Activated T-cell treated with anti-CD3 and anti-CD28 coated beads, Interleukin-2, amount 50 U/mL, for 24 hours (primary cell): ENCODE results near the gene ZNF467.
A peak's percentile ranks its signal among the peaks of the same experiment; 100 is the strongest.

Source experiments
- DNase-seq: peaks from one replicate; pipeline ENCODE4 v3.0.0-alpha.2; 2020
- H3K27ac Mint-ChIP-seq: 2 replicates; pipeline ENCODE4 v1.8.0; 2020; ENCODE audit warnings: mild to moderate bottlenecking, mixed read lengths
- H3K27me3 Mint-ChIP-seq: 2 replicates; pipeline ENCODE4 v1.8.0; 2020; ENCODE audit warnings: mixed read lengths
- H3K36me3 Mint-ChIP-seq: 2 replicates; pipeline ENCODE4 v1.8.0; 2020; ENCODE audit warnings: low read depth, mixed read lengths
- H3K4me1 Mint-ChIP-seq: 2 replicates; pipeline ENCODE4 v1.8.0; 2020; ENCODE audit warnings: low read depth, mixed read lengths
- H3K4me3 Mint-ChIP-seq: 2 replicates; pipeline ENCODE4 v1.8.0; 2020; ENCODE audit warnings: mild to moderate bottlenecking, moderate library complexity, mixed read lengths
- H3K9me3 Mint-ChIP-seq: 2 replicates; pipeline ENCODE4 v1.8.0; 2020; ENCODE audit warnings: mixed read lengths

The ZNF467 gene

GRCh38 chr7:149799397-149800168 lies 26.2 kb upstream of the ZNF467 start:
- Mint-ChIP-seq H3K36me3 (no peaks in the 10 kb centered on the region), H3K27me3 (no peaks in the 10 kb centered on the region), H3K27ac (no peak overlapping the region), H3K9me3 (no peaks in the 10 kb centered on the region), H3K4me1 (no peaks in the 10 kb centered on the region), H3K4me3 (no peak overlapping the region)
- peak; percentile 62 for DNase-seq

DNA sequence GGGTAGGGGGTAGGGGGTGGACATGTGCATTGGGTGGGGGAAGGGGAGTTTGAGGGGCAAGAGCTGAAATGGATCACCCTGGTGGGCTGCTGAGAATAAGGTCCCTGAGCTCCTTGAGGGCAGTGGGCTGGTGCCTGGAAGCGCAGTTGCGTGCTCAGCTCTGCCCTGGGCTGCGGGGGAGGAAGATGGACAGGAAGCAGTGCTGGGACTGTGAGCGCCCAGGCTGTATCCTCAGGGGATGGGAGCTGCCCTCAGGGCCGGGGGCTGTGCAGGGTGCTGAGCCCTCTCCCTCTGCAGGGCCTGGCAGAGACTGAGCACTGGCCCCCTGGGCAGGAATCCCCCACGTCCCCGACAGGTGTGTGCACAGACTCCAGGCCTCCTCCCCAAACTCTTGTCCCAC lies 24.4 kb upstream of the ZNF467 start:
- DNase-seq: no peak
- Mint-ChIP-seq H3K36me3 (no peaks in the 10 kb centered on the region), H3K9me3 (no peaks in the 10 kb centered on the region), H3K27me3 (peaks cover 11% of the 10 kb centered on the region), H3K4me3 (no peak overlapping the region), H3K4me1 (no peaks in the 10 kb centered on the region), H3K27ac (no peak overlapping the region)

DNA sequence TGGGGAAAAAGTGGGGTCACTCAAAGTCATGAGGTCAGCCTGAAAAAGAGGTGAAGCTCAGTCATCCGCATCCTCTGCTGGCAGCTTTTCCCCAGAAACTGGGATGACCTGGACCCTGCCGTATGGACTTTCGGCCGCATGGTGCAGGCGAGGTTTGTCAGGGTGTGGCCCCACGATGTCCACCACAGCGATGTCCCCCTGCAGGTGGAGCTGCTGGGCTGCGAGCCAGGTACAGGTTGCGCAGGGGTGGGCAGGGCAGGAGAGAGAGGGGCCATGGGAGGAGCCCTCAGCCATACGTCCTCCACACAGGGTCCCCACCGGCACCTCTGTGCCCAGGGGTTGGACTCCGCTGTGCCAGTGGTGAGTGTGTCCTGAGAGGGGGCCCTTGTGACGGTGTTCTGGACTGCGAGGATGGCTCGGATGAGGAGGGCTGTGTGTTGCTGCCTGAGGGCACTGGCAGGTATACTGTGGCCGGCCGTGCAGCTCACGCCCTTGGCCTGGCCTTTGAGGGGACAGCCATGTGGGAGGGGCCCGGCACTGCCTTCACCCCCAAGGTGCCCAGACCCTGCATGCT lies 23.0 kb upstream of the ZNF467 start:
- DNase-seq: no peak
- Mint-ChIP-seq H3K4me3 (no peak overlapping the region), H3K4me1 (no peaks in the 10 kb centered on the region), H3K36me3 (no peaks in the 10 kb centered on the region), H3K9me3 (no peaks in the 10 kb centered on the region), H3K27ac (no peak overlapping the region), H3K27me3 (peaks cover 19% of the 10 kb centered on the region)

GRCh38 chr7:149795126-149795525 lies 21.7 kb upstream of the ZNF467 start:
- no peak for DNase-seq
- Mint-ChIP-seq H3K4me1 (peaks cover 2% of the 10 kb centered on the region), H3K9me3 (no peaks in the 10 kb centered on the region), H3K27me3 (peaks cover 28% of the 10 kb centered on the region), H3K27ac (no peak overlapping the region), H3K36me3 (no peaks in the 10 kb centered on the region), H3K4me3 (no peak overlapping the region)

DNA sequence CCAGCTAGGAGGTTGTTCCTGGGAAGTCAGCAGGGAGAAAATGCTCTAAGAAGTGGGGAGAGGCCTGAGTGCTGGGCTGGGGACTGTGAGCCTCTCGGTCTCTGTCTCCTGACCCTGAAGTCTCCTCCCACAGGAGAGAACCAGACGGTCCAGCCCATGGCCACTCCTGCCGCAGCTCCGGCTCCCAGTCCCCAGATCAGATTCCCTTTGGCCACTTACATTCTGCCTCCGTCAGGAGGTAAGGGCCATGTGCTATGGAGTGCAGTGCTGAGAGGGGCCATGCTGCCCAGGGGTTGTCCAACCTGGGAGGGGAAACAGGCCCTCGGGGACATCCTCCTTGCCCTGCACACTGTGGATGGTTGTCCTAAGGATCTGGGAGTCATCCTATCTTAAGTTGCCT lies 21.3 kb upstream of the ZNF467 start:
- H3K27ac Mint-ChIP-seq: no peak overlapping the region
- DNase-seq: no peak
- H3K4me3 Mint-ChIP-seq: no peak overlapping the region
- H3K9me3 Mint-ChIP-seq: no peaks in the 10 kb centered on the region
- H3K36me3 Mint-ChIP-seq: no peaks in the 10 kb centered on the region
- peaks cover 4% of the 10 kb centered on the region for H3K4me1 Mint-ChIP-seq
- peaks cover 33% of the 10 kb centered on the region for H3K27me3 Mint-ChIP-seq

- H3K27ac Mint-ChIP-seq: no peak overlapping the region
- no peak for DNase-seq
- no peak overlapping the region for H3K4me3 Mint-ChIP-seq
- peaks cover 7% of the 10 kb centered on the region for H3K4me1 Mint-ChIP-seq
- H3K36me3 Mint-ChIP-seq: no peaks in the 10 kb centered on the region
- no peaks in the 10 kb centered on the region for H3K9me3 Mint-ChIP-seq
- H3K27me3 Mint-ChIP-seq: peaks cover 47% of the 10 kb centered on the region
These were observed 19.9 kb upstream of the ZNF467 start for GRCh38 chr7:149793261-149793660.

DNA sequence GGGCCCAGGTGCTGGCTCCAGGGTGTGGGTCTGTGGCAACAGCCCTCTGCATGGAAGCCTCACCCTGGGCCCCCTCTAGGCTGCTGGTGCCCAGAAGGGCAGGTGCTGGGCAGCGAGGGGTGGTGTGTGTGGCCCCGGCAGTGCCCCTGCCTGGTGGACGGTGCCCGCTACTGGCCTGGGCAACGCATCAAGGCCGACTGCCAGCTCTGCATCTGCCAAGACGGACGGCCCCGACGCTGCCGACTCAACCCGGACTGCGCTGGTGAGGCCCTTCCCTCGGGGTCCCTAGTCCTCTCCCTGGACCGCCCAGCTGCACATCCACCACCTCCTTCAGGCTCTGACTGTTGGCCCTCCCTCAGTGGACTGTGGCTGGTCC lies 18.8 kb upstream of the ZNF467 start:
- H3K4me3 Mint-ChIP-seq: no peak overlapping the region
- no peaks in the 10 kb centered on the region for H3K9me3 Mint-ChIP-seq
- no peak for DNase-seq
- no peaks in the 10 kb centered on the region for H3K36me3 Mint-ChIP-seq
- peaks cover 9% of the 10 kb centered on the region for H3K4me1 Mint-ChIP-seq
- peaks cover 48% of the 10 kb centered on the region for H3K27me3 Mint-ChIP-seq
- H3K27ac Mint-ChIP-seq: no peak overlapping the region

DNA sequence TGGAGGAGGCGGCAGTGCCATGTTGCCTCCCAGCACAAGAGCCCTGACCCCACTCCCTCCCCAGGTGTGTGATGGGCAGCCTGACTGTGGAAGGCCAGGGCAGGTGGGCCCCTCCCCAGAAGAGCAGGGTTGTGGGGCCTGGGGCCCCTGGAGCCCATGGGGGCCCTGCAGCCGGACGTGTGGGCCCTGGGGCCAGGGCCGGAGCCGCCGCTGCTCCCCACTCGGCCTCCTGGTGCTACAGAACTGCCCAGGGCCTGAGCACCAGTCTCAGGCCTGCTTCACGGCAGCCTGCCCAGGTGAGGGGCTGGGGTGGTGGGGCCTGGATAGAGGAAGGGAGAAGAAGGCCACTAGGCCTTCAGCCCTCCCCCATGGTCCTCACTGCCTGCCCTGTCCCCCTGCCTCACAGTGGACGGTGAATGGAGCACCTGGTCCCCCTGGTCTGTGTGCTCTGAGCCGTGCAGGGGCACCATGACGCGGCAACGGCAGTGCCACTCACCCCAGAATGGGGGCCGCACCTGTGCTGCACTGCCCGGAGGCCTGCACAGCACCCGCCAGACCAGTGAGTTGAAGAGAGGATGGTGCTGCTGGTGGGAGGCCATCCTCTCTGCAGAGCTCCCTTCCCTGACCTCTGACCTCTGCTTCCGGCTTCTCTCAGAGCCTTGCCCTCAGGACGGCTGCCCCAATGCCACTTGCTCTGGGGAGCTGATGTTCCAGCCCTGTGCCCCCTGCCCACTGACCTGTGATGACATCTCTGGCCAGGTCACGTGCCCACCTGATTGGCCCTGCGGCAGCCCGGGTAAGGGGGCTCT lies 18.2 kb upstream of the ZNF467 start:
- H3K4me3 Mint-ChIP-seq: no peak overlapping the region

DNA sequence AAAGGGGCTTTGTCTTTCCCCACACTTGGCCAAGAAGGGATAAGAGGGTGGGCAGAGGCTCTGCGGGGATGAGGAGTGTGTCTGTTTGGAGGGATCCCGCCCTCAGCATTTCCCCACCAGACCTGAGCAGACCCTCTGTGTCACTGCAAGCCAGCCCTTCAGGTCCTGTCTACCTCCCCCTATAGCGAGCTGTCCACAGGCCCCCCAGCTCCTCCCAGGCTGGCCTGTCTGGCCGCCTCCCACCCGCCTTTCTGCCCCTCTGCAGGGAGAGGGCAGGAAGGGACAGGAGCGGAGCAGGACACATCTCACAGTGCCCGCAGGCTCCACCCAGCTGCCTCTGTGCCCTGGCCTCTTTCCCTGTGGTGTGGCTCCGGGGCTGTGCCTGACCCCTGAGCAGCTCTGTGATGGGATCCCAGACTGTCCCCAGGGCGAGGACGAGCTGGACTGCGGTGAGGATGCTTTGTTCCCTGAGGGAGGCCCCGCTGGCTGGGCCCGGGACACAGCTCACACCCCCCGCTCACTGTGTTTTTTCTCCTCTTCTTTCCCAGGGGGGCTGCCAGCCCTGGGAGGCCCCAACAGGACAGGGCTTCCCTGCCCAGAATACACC lies 17.5 kb upstream of the ZNF467 start:
- H3K36me3 Mint-ChIP-seq: no peaks in the 10 kb centered on the region
- peaks cover 9% of the 10 kb centered on the region for H3K4me1 Mint-ChIP-seq
- no peaks in the 10 kb centered on the region for H3K9me3 Mint-ChIP-seq
- H3K27ac Mint-ChIP-seq: no peak overlapping the region
- no peak for DNase-seq
- no peak overlapping the region for H3K4me3 Mint-ChIP-seq
- peaks cover 48% of the 10 kb centered on the region for H3K27me3 Mint-ChIP-seq

More for the DNA sequence above, 18.2 kb upstream of the ZNF467 start:
- peaks cover 48% of the 10 kb centered on the region for H3K27me3 Mint-ChIP-seq
- DNase-seq: no peak
- H3K27ac Mint-ChIP-seq: no peak overlapping the region
- H3K4me1 Mint-ChIP-seq: peaks cover 9% of the 10 kb centered on the region
- H3K36me3 Mint-ChIP-seq: no peaks in the 10 kb centered on the region
- H3K9me3 Mint-ChIP-seq: no peaks in the 10 kb centered on the region

DNA sequence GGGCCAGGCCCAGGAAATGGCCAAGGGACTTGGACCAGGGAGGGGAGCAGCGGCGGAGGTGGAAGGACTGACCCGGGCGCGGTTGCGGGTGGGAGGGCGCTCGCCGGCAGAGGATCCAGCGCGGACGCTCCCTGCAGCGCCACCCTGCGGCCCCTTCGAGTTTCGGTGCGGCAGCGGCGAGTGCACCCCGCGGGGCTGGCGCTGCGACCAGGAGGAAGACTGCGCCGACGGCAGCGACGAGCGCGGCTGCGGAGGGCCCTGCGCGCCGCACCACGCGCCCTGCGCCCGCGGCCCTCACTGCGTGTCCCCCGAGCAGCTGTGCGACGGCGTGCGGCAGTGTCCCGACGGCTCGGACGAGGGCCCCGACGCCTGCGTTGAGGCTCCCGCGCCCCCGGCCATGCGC lies 16.8 kb upstream of the ZNF467 start:
- Mint-ChIP-seq H3K27me3 (peaks cover 48% of the 10 kb centered on the region), H3K4me1 (peaks cover 9% of the 10 kb centered on the region), H3K27ac (no peak overlapping the region), H3K4me3 (no peak overlapping the region), H3K9me3 (no peaks in the 10 kb centered on the region), H3K36me3 (no peaks in the 10 kb centered on the region)
- peak; percentile 51 for DNase-seq

DNA sequence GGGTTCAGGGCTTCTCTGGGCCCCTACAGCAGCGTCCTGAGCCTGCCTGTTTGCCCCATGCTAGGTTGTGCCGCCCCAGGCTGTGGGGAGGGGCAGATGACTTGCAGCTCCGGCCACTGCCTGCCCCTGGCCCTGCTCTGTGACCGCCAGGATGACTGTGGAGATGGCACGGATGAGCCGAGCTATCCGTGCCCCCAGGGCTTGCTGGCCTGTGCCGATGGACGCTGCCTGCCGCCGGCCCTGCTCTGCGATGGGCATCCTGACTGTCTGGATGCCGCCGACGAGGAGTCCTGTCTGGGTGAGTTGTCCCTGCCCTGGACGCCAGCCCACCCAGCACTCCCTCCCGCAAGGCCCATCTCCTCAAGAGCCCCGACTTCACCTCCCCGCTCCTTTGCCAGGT lies 15.7 kb upstream of the ZNF467 start:
- DNase-seq: no peak
- H3K27ac Mint-ChIP-seq: no peak overlapping the region
- H3K4me1 Mint-ChIP-seq: peaks cover 9% of the 10 kb centered on the region
- no peaks in the 10 kb centered on the region for H3K9me3 Mint-ChIP-seq
- no peak overlapping the region for H3K4me3 Mint-ChIP-seq
- no peaks in the 10 kb centered on the region for H3K36me3 Mint-ChIP-seq
- peaks cover 48% of the 10 kb centered on the region for H3K27me3 Mint-ChIP-seq

DNA sequence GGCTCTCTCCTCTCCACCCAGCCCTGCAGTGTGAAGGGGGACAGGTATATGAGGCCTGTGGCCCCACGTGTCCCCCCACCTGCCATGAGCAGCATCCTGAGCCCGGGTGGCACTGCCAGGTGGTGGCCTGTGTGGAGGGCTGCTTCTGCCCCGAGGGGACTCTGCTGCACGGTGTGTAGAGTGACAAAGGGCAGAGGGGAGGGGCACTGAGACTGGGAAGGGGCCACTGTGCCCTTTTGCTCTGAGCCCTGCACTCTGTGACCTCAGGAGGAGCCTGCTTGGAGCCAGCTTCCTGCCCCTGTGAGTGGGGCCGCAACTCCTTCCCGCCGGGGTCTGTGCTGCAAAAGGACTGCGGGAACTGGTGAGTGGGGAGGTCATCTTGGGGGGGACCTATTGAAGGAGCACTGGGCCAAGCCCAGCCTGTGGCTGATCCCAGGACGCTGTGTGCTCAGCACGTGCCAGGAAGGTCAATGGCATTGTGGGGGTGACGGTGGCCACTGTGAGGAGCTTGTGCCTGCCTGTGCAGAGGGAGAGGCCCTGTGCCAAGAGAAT lies 15.0 kb upstream of the ZNF467 start:
- Mint-ChIP-seq H3K9me3 (no peaks in the 10 kb centered on the region), H3K27ac (no peak overlapping the region), H3K36me3 (no peaks in the 10 kb centered on the region), H3K4me3 (no peak overlapping the region), H3K4me1 (peaks cover 9% of the 10 kb centered on the region), H3K27me3 (peaks cover 41% of the 10 kb centered on the region)
- DNase-seq: no peak

DNA sequence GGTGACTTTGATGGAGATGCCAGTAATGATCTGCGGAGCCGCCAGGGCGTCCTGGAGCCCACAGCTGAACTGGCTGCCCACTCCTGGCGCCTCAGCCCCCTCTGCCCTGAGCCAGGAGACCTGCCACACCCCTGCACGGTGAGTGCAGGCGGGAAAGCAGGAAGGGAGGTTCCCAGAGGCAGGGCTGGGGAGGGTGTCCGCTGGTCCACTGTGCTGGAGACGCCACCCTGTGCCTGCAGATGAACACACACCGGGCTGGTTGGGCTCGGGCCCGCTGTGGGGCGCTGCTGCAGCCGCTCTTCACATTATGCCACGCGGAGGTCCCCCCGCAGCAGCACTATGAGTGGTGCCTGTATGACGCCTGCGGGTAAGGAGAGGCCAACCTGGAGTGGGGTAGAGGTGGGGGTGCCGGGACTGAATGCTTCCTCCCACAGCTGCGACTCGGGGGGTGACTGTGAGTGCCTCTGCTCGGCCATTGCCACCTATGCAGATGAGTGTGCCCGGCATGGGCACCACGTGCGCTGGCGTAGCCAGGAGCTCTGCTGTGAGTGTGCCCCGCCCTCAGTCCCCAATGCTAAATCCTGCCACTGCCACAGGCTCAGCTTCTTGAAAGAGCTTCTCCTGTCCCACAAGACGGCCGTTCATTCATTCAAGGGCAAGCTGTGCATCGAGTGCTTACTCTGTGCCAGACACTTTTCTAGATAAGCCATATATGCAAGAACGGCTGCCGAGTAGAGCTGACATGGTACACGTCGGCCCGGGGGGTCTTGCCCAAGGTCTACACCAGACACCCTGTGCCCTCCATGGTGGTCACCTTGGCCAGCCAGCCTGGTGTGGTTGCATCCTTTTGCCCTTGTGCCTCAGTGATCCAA lies 14.3 kb upstream of the ZNF467 start:
- Mint-ChIP-seq H3K9me3 (no peaks in the 10 kb centered on the region), H3K27me3 (peaks cover 37% of the 10 kb centered on the region), H3K36me3 (no peaks in the 10 kb centered on the region), H3K27ac (no peak overlapping the region), H3K4me1 (peaks cover 9% of the 10 kb centered on the region), H3K4me3 (no peak overlapping the region)
- peak; percentile 56 for DNase-seq

GRCh38 chr7:149785983-149786382 lies 12.6 kb upstream of the ZNF467 start:
- DNase-seq: no peak
- no peaks in the 10 kb centered on the region for H3K9me3 Mint-ChIP-seq
- peaks cover 25% of the 10 kb centered on the region for H3K27me3 Mint-ChIP-seq
- H3K27ac Mint-ChIP-seq: no peak overlapping the region
- no peak overlapping the region for H3K4me3 Mint-ChIP-seq
- peaks cover 9% of the 10 kb centered on the region for H3K4me1 Mint-ChIP-seq
- no peaks in the 10 kb centered on the region for H3K36me3 Mint-ChIP-seq
